SK-N-DZ (cell line): Measurements from ENCODE around the gene GPATCH2.
A peak's percentile ranks its signal among the peaks of the same experiment; 100 is the strongest.
"Not testable (repeated sequence)": the region's sequence is repeated elsewhere in the genome, so short reads cannot be mapped to it uniquely, and the experiment has no call there.

Source experiments
- DNase-seq: peaks from one replicate; pipeline ENCODE4 v3.0.0-alpha.2; 2015; ENCODE audit warnings: low spot score

GPATCH2 gene

DNA sequence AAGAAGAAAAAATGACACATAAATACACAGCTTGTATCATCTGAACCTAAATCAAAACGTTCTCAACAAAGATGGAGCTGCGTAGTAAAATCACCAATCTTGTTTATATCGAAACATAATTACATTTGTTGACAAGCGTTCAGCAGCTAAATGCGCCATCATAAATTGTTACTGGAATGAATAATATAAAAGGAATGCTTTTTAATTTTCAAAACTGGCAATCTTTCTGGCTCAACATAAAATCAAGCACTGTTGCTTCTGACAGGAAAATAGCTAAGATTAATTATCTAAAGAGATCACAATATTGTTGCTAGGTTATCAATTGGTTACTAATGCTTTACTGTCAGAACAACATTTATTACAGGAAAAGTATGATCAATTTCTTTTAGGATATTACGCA is 181.5 kb downstream of the GPATCH2 start:
- no peak for DNase-seq

DNA sequence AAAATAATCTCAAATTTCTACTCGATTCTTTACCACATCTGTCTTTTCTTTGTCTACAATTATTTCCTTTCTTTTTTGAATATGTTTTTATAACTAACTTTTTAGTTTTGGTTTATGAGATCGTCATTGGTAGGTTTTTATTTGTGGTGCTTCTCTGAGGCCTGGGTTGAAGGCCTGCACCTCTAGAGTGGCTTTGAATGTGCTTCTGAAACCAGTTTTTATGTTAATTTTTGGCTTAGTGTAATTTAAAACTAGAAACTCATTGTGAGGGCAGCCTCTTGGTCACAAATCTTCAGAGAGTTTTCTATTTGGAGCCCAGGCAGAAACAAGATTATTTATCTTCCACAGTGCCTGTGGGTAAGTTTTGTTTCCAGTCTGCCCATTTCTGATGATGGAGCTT is 187.0 kb downstream of the GPATCH2 start:
- DNase-seq: no peak

GRCh38 chr1:217437376-217437775 is 193.5 kb downstream of the GPATCH2 start:
- DNase-seq: no peak

DNA sequence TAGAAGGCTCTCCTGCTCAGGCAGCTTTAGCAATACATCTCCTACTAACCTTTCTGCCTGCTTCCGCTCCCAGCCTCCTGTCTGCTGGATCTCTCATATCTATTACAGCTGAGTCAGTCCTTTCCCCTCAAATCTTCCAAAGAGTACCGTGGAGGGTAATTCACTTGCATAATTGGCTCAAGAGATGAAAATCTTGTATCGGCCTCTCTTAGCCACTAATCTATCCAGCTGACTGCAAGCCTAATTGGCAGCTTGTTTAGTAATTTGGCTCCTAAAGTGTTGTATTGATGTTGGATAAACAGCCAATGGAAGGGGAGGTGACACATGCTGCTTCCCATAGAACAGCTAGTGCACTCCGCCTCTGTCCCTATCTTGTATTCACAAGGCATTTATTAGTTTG is 195.7 kb downstream of the GPATCH2 start:
- DNase-seq: peak; percentile 58

DNA sequence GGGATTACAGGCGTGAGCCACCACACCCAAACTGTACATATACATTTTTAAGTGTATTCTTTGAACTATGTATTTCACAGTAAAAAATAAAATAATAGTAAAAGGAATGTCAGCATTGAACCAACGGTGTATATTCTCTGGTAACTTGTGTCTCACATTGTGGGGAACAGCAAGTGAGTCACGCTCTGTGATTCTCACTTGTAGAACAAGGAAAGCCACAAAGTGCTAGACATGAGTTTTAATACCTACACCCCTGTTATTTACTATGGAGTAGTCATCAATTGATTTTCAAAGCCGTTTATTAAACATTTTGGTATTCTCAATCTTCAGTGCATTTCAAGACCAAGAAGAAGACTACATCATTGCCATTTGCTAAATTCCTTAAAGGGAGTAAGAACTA is 197.2 kb downstream of the GPATCH2 start:
- DNase-seq: no peak

DNA sequence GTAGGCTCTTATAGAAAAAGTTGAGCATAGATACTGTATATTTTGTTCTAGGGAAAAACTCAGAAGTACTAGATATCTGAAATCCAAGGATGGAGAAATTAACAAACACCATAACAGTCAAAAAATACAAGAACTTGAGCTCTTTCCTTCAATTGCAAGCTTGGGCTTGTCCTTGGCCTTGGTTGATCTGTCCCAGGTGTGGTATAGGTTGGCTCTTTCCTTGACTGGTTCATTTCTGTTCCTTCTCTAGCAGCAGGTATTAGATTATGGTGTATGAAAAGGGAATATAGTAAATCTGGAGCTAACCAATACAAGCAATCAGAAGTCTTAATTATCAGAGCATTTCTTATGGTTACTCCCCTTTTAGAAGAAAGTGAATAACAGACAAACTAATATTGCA is 198.6 kb downstream of the GPATCH2 start:
- DNase-seq: no peak

- no peak for DNase-seq
These were observed 199.5 kb downstream of the GPATCH2 start for GRCh38 chr1:217431395-217431794.

DNA sequence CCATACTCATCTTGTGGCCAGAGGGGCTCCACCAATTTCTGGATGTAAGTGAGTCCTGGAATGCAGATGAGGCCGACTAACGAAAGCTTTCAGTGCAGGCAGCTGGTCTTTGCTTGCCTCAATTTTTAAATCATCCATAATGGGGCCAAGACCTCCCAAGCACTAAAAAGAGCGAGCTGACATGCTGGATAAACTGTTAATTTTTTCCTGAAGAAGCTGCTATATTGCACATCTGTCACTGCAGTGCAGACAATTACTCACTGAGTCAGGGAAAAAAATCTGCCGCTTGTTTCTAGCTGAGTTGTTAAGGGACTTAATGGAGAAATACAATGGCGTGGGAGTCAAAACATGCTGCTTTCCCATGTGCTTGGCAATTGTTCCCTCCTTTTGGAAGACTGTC is 205.5 kb downstream of the GPATCH2 start:
- no peak for DNase-seq

DNA sequence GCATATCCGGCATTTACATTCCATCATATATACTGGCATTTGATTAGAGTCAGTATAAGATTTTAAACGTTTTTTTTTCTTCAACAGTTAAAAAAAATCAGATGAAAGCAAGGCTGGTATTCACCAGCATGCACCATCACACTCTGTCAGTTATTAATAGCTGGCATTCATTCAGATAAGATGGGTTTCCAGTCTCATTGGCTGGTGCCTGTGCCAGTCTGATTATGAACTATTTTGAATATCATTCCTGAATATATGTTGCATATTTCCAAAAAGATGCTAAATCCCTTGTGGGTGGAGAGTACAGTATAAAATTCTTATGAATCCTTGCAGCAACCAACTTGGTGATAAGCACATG is 211.7 kb downstream of the GPATCH2 start:
- no peak for DNase-seq

DNA sequence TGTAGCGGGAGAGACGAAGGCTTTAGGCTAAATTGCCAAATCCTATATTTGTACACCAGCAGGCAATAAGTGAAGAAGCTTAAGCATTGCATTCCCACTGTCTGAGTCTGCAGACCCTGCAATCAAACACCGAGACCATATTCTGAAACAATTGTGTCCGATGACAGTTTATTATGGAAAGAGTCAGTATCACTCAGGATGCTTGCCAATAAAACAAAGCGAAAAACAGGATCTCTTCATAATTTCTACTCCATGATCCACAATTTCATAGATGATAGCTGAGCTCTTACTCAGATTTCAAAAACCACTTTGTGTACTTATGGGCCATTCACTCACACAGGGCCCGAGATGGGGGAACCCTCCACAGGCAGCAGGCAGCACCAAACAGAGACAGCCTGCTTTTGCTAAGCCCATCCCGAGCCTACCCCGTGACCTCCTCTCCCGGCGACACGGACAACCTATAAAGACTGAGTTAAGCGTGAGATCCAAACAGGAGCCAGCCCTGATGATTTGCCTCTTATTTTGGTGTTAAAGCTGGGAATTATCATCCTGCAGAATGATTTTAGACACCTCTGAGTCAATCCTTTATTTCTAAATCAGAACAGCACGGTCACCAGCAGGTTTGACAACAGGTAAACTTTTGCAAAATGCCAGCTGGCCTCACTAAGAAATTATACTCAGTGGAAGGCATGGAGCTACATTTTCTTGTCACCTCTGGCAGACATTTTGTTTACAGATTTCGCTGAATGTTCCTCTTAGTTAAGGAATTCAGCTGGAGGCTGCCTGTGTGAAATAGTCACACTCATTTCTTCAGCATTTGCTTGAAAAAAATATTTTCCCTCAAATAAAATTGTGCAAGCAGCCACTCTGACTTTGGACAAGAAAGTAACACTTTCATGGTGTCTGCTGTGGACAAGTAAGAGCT is 212.4 kb downstream of the GPATCH2 start:
- no peak for DNase-seq

DNA sequence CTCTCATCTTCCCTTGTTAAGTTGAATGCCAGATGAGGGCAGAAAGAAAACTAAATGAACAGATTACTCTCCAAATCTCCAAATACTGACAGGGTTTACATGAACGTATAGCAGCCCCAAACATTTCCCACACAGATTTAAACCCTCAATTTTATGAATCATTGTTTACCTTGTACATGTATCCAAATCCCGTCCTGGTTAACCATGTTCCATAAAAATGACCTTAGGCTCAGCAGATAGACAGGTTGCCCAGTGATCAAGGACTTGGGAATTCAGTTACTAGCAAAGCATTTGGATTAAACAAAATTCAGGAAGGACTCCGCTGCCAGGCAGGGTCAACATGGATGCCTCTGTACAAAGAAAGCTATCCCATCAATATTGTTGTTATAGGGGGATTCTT is 213.5 kb downstream of the GPATCH2 start:
- no peak for DNase-seq

GRCh38 chr1:217407534-217408001 is 223.3 kb downstream of the GPATCH2 start:
- peak; percentile 41 for DNase-seq

GRCh38 chr1:217403026-217403720 is 227.7 kb downstream of the GPATCH2 start:
- DNase-seq: no peak

DNA sequence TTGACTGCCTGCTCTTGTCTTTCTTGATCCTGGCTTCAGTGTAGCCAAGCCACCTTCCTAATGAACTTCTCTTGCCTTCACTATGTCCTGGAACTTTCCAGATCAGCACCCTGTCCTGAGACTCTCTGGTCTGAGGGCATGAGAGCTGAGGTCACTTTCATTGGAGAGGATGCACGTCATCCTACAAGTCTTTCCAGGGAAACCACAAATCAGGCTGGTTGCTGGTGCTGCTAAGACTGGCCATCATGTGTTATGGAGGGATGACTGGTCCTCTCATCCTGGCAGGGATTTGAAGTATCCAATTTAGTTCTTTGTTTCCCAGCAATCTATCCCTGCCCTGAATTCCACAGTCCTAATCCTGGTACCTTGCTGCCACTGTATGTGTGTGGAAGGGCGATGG is 228.6 kb downstream of the GPATCH2 start:
- DNase-seq: no peak

- DNase-seq: no peak
These were observed 237.0 kb downstream of the GPATCH2 start for GRCh38 chr1:217393896-217394295.

DNA sequence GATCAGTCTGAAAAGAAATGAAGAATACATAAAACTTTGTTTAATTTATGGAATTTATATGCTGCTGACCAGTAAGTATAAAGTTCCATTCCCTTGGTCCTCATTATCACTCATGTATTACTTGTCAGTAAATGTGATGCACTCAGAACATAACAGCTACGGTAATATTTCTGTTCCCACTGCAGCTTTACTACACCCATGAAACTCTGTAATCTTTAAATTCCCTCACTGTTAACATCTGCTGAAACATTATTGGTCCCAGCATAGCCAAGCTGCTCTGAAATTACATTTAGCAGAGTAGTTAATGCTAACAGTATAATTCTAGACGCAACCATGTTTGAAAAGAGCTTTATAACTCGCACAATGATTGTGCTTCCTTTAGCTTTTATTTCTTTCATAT is 238.4 kb downstream of the GPATCH2 start:
- no peak for DNase-seq

- no peak for DNase-seq
These were observed 241.0 kb downstream of the GPATCH2 start for GRCh38 chr1:217389895-217390294.

- DNase-seq: no peak
These were observed 242.3 kb downstream of the GPATCH2 start for GRCh38 chr1:217388522-217389065.

GRCh38 chr1:217381773-217382172 is 249.1 kb downstream of the GPATCH2 start:
- not testable (repeated sequence) for DNase-seq

DNA sequence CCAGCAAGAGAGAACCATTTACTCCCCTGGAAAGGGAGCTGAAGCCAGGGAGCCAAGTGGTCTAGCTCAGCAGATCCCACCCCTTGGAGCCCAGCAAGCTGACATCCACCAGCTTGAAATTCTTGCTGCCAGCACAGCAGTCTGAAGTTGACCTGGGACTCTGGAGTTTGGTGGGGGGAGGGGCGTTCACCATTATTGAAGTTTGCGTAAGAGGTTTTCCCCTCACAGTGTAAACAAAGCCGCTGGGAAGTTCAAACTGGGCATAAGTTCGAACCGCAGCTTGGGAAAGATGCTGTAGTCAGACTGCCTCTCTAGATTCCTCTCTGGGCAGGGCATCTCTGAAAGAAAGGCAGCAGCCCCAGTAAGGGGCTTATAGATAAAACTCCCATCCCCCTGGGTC is 251.1 kb downstream of the GPATCH2 start:
- DNase-seq: not testable (repeated sequence)

GRCh38 chr1:217379336-217379735 is 251.6 kb downstream of the GPATCH2 start:
- no peak for DNase-seq
